ENCODE results near the gene NDP.

NDP gene

DNA sequence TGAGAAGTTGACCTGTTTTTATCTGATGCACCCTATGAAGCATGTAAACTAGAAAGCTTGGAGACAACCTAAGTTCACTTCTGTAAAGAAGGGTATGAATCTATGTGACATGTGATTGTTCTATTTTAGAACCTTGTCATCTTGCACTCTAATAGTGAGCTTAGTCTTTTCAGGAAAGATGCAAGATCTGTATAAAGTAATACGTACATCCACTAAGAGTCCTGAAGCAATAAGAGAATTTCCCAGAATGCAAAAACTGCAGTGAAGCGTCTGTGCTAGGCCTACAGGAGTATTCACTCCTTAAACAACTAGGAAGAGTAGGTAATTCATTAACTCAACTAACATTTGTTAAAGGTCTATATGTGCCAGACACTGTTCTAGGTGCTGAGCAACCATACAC, 23.3 kb upstream of the NDP start:
- no peak for DNase-seq (ENCODE audit: low read depth)
- H3K4me3 ChIP-seq (ENCODE audit: low read depth, low read length) = no peak overlapping the region
- no peak for TF ChIP-seq CTCF (conservative IDR thresholded peaks at IDR 0.05; ENCODE audit: low read depth, low read length)

DNA sequence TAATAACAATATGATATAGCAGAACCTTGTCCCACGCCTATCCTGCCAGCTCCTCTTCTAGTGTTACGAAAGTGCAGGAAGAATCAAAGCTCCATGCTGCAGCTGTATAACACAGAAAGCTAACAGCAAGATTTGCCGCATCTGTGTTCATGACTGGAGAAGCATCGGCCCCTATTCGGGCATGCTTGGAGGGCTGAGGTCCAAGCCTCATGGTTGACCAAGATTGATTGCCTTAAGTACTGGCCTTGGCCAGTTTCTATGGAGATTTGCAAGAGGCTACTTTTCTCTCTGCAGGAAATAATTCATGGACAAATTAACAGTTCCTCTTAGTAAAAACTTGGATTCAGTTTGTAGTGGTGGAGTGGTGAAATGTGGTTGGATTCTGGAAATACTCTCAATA, 12.9 kb upstream of the NDP start:
- H3K4me3 ChIP-seq (ENCODE audit: low read depth, low read length) = no peak overlapping the region
- DNase-seq (ENCODE audit: low read depth) = no peak
- no peak for TF ChIP-seq CTCF (conservative IDR thresholded peaks at IDR 0.05; ENCODE audit: low read depth, low read length)

- TF ChIP-seq CTCF (conservative IDR thresholded peaks at IDR 0.05; ENCODE audit: low read depth, low read length) = no peak
Observed at GRCh38 chrX:43985511-43985910, 12.3 kb upstream of the NDP start.

GRCh38 chrX:43978226-43978625, 5.0 kb upstream of the NDP start:
- TF ChIP-seq CTCF (conservative IDR thresholded peaks at IDR 0.05; ENCODE audit: low read depth, low read length) = no peak
- no peak overlapping the region for H3K4me3 ChIP-seq (ENCODE audit: low read depth, low read length)

More at GRCh38 chrX:43985511-43985910, 12.3 kb upstream of the NDP start:
- H3K4me3 ChIP-seq (ENCODE audit: low read depth, low read length) = no peak overlapping the region
- no peak for DNase-seq (ENCODE audit: low read depth)

GRCh38 chrX:43976205-43976604, 3.0 kb upstream of the NDP start:
- no peak for TF ChIP-seq CTCF (conservative IDR thresholded peaks at IDR 0.05; ENCODE audit: low read depth, low read length)
- no peak overlapping the region for H3K4me3 ChIP-seq (ENCODE audit: low read depth, low read length)
- DNase-seq (ENCODE audit: low read depth) = no peak

More at GRCh38 chrX:43978226-43978625, 5.0 kb upstream of the NDP start:
- no peak for DNase-seq (ENCODE audit: low read depth)

- no peak for TF ChIP-seq CTCF (conservative IDR thresholded peaks at IDR 0.05; ENCODE audit: low read depth, low read length)
- H3K4me3 ChIP-seq (ENCODE audit: low read depth, low read length) = no peak overlapping the region
- no peak for DNase-seq (ENCODE audit: low read depth)
Observed at GRCh38 chrX:43975796-43976195, 2.6 kb upstream of the NDP start.

- no peak for DNase-seq (ENCODE audit: low read depth)
- TF ChIP-seq CTCF (conservative IDR thresholded peaks at IDR 0.05; ENCODE audit: low read depth, low read length) = no peak
- no peak overlapping the region for H3K4me3 ChIP-seq (ENCODE audit: low read depth, low read length)
Observed at GRCh38 chrX:43974741-43975465, 1.7 kb upstream of the NDP start.

All from choroid plexus epithelial cell (primary cell).